HepG2 (cell line): ENCODE results near the gene PKN2. TPM values are rescaled to one million over a fixed set of nuclear protein-coding genes. Genes with fewer than 3 reads are reported as not detected.

Source experiments
- ATAC-seq: fragments of 200-7000 bp; cut with Tn5 transposase; 3 replicates; pipeline ENCODE4 v1.9.1; 2020; ENCODE audit warnings: mild to moderate bottlenecking, moderate library complexity
- BruUV-seq: library from RNA; stranded (reverse); fragments of 400-500 nt; replicated peaks from 2 replicates; lab custom pipeline; 2021; lab: Mats Ljungman, UMichigan
- CTCF ChIA-PET: fragments of 300-600 bp; formaldehyde crosslinking; extraction: SDS; loops from one replicate; lab custom pipeline; 2021; ENCODE audit warnings: low total read pairs, inconsistent platforms, low intra/inter-chr PET ratio; lab: Yijun Ruan, JAX
- POLR2A ChIA-PET: fragments of 350-600 bp; sonication (Branson Sonifier 250); formaldehyde crosslinking; loops from one replicate; lab custom pipeline; 2020; ENCODE audit warnings: antibody characterized with exemption, inconsistent platforms; lab: Yijun Ruan, JAX
- DNase-seq: peaks from one replicate; pipeline ENCODE4 v3.0.0-alpha.2; 2015; ENCODE audit warnings: low spot score
- FAIRE-seq: peaks from 3 replicates; lab custom pipeline; 2011; peaks lifted over from hg19 to GRCh38; lab: Jason Lieb, UNC
- H2AFZ ChIP-seq: one replicate; pipeline ENCODE4 v1.6.1; 2011; ENCODE audit warnings: low read length, inconsistent platforms
- H3K27ac ChIP-seq: fragments of 300-600 bp; 3 replicates; pipeline ENCODE4 v1.8.0; 2011; ENCODE audit warnings: mixed run types, mild to moderate bottlenecking, mixed read lengths, low read length, inconsistent platforms; ENCODE audit not compliant: insufficient read depth; ENCODE audit errors: extremely low read length
- H3K27me3 ChIP-seq, 2 experiments: fragments of 200-600 bp in 1 of 2; 2 replicates in 1 of 2; 3 replicates in 1 of 2; pipeline versions ENCODE4 v1.6.0 to v1.8.0; 2011; ENCODE audit warnings: low read length in 2 of 2, mild to moderate bottlenecking in 2 of 2, moderate library complexity in 2 of 2, inconsistent platforms in 1 of 2; ENCODE audit not compliant: insufficient read depth in 2 of 2, control insufficient read depth in 1 of 2
- H3K36me3 ChIP-seq, 2 experiments: fragments of 200-600 bp in 1 of 2; replicated peaks in 1 of 2; 2 replicates in 1 of 2; 3 replicates in 1 of 2; pipeline versions ENCODE4 v1.5.1 to v1.8.0; 2011; ENCODE audit warnings: low read length in 2 of 2, inconsistent platforms in 1 of 2; ENCODE audit not compliant: insufficient read depth in 2 of 2, control insufficient read depth in 1 of 2
- H3K4me1 ChIP-seq: 2 replicates; pipeline ENCODE4 v1.5.1; 2012; ENCODE audit warnings: low read length, inconsistent platforms; ENCODE audit not compliant: insufficient read depth
- H3K4me2 ChIP-seq: 2 replicates; pipeline ENCODE4 v1.6.0; 2011; ENCODE audit warnings: low read depth, low read length, inconsistent platforms
- H3K4me3 ChIP-seq, 3 experiments: fragments of 200-600 bp in 1 of 3; sonication (generic), shearing (Covaris generic) in 1 of 3; replicated peaks in 1 of 3; 2 replicates each; pipeline ENCODE4 v1.5.1; 2011 to 2016; ENCODE audit warnings: low read length in 3 of 3, inconsistent platforms in 2 of 3, low read depth in 2 of 3, mild to moderate bottlenecking in 2 of 3, control low read depth in 1 of 3, mixed read lengths in 1 of 3; ENCODE audit not compliant: insufficient read depth in 1 of 3
- H3K79me2 ChIP-seq: one replicate; pipeline ENCODE4 v1.6.1; 2011; ENCODE audit warnings: low read length, inconsistent platforms; ENCODE audit not compliant: insufficient read depth
- H3K9ac ChIP-seq: 2 replicates; pipeline ENCODE4 v1.6.0; 2011; ENCODE audit warnings: mild to moderate bottlenecking, low read depth, low read length, inconsistent platforms; ENCODE audit not compliant: insufficient read depth
- H3K9me3 ChIP-seq: 2 replicates; pipeline ENCODE4 v1.5.1; 2012; ENCODE audit warnings: mild to moderate bottlenecking, low read length
- H4K20me1 ChIP-seq: 2 replicates; pipeline ENCODE4 v1.6.0; 2011; ENCODE audit warnings: inconsistent platforms, mild to moderate bottlenecking, low read length, moderate library complexity; ENCODE audit not compliant: insufficient read depth
- AHR ChIP-seq: IDR thresholded peaks from 2 replicates; pipeline ENCODE4 v1.6.1; 2018; ENCODE audit warnings: missing genetic modification reagents, missing compliant biosample characterization
- MIER3 ChIP-seq: IDR thresholded peaks from 2 replicates; pipeline ENCODE4 v1.6.1; 2016; ENCODE audit warnings: missing compliant biosample characterization, borderline replicate concordance
- PAF1 ChIP-seq: IDR thresholded peaks from 2 replicates; pipeline ENCODE4 v1.6.1; 2016; ENCODE audit warnings: missing genetic modification reagents, missing compliant biosample characterization
- TAF15 ChIP-seq: fragments of 200-400 bp; formaldehyde crosslinking; IDR thresholded peaks from one replicate; pipeline ENCODE4 v1.6.1; 2018; ENCODE audit warnings: mild to moderate bottlenecking, low read depth, low read length; ENCODE audit not compliant: poor library complexity, severe bottlenecking
- ZZZ3 ChIP-seq: sonication (generic); formaldehyde crosslinking; IDR thresholded peaks from 2 replicates; pipeline ENCODE4 v1.4.0; 2020; ENCODE audit warnings: missing genetic modification reagents, mild to moderate bottlenecking, borderline replicate concordance
- WGBS: methylation state at CpG from one replicate; pipeline ENCODE4 v1.1.6; 2017; ENCODE audit warnings: low lambda C conversion rate; 5-methylcytosine and 5-hydroxymethylcytosine counted together
- in situ Hi-C: cut with HindIII; loops from 2 replicates; pipeline ENCODE4 v1.10.0; 2017; ENCODE audit warnings: low pct_unique_long_range_greater_than_20kb; ENCODE audit not compliant: extremely low pct_ligation_motif_present
- intact Hi-C: fragments of 100-400 bp; cut with micrococcal nuclease; formaldehyde crosslinking; loops from one replicate; pipeline ENCODE4 v1.10.0; 2022; ENCODE audit not compliant: unreplicated experiment
- polyA plus RNA-seq, 8 experiments: library from polyadenylated mRNA; depleted of rRNA in 3 of 8; stranded (reverse) in 7 of 8; unstranded in 1 of 8; fragments of >200 nt; fragmentation: Illumina TruSeq in 4 of 8; extraction: Trizol in 4 of 8; gene quantifications; 2 replicates each; pipeline versions ENCODE4 v1.2.1 to v1.2.3, GENCODE V29; 2011 to 2016; ENCODE audit warnings: low read depth in 4 of 8, missing spikeins in 1 of 8, mixed read lengths in 1 of 8; ENCODE audit not compliant: insufficient read depth in 1 of 8
- total RNA-seq, 5 experiments: library from RNA; depleted of rRNA; stranded (reverse); fragments of >200 nt; fragmentation: Illumina TruSeq; extraction: Trizol; gene quantifications; 2 replicates each; pipeline ENCODE4 v1.2.3, GENCODE V29; 2016; ENCODE audit warnings: low read depth in 1 of 5
- TF ChIP-seq, protein P1 (sequence below): sonication (generic); formaldehyde crosslinking; IDR thresholded peaks from 2 replicates; pipeline ENCODE4 v1.5.0; 2020; ENCODE audit warnings: mild to moderate bottlenecking, missing genetic modification reagents
- TF ChIP-seq, protein P2 (sequence below), 2 experiments: sonication (generic) in 1 of 2; formaldehyde crosslinking in 1 of 2; IDR thresholded peaks; 2 replicates each; pipeline versions ENCODE4 v1.4.0 to v1.6.1; 2016 to 2020; ENCODE audit warnings: borderline replicate concordance in 1 of 2, low read depth in 1 of 2, mild to moderate bottlenecking in 1 of 2, missing genetic modification reagents in 1 of 2
- TF ChIP-seq, protein P3 (sequence below): sonication (generic); formaldehyde crosslinking; IDR thresholded peaks from 2 replicates; pipeline ENCODE4 v1.4.0; 2020; ENCODE audit warnings: missing genetic modification reagents, low read depth, mild to moderate bottlenecking, borderline replicate concordance

The PKN2 gene
- total and polyA plus RNA-seq, 2 of the 13 experiments (the other 11 are each of a cell fraction or from before 2014, with no cell fraction given), result 17.0 to 29.4 TPM

DNA sequence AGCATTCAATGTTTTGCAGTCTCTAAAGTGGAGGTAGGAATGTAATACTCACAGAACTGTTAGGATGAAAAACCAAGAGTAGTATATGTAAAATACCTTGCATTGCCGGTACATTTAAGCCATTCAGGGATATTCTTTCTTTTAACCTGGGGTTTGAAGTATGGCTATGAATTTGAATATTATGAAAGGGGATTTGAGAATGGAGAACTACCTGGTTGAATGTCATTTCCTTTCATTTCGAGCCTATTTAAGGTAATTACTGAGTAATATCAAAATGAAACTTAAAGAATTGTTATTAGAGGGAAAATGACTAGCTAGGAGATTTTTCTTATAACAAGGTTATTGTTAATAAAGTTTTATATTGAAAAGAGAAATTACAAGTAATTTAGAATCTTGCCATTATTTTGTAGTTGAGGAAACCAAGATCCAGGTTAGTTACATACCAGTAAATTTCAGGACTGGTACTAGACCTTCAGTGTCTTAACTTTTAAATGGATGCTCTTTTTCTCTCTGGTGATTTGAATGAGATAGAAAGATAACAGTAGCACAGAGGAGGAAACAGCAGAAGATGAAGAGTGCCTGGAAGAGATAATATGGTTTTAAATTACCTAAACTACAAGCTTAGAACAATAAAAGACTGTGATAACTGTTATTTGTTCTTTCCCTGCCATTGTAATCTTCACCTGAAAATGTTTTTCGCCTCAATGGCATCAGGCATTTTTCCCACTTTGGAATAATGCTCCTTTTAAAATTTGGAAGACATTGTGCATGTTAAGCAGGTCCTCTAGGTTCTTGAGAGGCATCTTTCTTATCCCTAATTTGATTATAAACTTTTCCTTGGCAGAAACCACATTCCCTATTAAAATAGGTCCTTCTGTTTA is 103.2 kb downstream of the PKN2 start:
- Histone ChIP-seq H3K9me3 (no peaks in the 10 kb centered on the region), H3K4me2 (no peak overlapping the region), H3K27ac (no peak overlapping the region), H4K20me1 (no peaks in the 10 kb centered on the region), H3K36me3 (peaks cover 8 to 42% of the 10 kb centered on the region in 2 experiments), H3K79me2 (no peaks in the 10 kb centered on the region), H3K4me3 (no peak overlapping the region), H3K9ac (no peak overlapping the region), H3K4me1 (no peaks in the 10 kb centered on the region), H3K27me3 (no peaks in the 10 kb centered on the region), H2AFZ (no peak overlapping the region)
- BruUV-seq, result no TSS peak
- intact Hi-C loops, result no loop called here
- TF ChIP-seq, protein P1, sequence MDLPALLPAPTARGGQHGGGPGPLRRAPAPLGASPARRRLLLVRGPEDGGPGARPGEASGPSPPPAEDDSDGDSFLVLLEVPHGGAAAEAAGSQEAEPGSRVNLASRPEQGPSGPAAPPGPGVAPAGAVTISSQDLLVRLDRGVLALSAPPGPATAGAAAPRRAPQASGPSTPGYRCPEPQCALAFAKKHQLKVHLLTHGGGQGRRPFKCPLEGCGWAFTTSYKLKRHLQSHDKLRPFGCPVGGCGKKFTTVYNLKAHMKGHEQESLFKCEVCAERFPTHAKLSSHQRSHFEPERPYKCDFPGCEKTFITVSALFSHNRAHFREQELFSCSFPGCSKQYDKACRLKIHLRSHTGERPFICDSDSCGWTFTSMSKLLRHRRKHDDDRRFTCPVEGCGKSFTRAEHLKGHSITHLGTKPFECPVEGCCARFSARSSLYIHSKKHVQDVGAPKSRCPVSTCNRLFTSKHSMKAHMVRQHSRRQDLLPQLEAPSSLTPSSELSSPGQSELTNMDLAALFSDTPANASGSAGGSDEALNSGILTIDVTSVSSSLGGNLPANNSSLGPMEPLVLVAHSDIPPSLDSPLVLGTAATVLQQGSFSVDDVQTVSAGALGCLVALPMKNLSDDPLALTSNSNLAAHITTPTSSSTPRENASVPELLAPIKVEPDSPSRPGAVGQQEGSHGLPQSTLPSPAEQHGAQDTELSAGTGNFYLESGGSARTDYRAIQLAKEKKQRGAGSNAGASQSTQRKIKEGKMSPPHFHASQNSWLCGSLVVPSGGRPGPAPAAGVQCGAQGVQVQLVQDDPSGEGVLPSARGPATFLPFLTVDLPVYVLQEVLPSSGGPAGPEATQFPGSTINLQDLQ (CRISPR knock-in tag), result no peak
- TF ChIP-seq TAF15, result no peak
- TF ChIP-seq PAF1, result no peak
- in situ Hi-C loops, result no loop called here
- ATAC-seq (no peak), FAIRE-seq (no peak), DNase-seq (no peak)
- POLR2A ChIA-PET, result no interaction called here
- 96% methylated on average over 3 of the region's 3 CpGs for WGBS
- CTCF ChIA-PET, result no interaction called here

DNA sequence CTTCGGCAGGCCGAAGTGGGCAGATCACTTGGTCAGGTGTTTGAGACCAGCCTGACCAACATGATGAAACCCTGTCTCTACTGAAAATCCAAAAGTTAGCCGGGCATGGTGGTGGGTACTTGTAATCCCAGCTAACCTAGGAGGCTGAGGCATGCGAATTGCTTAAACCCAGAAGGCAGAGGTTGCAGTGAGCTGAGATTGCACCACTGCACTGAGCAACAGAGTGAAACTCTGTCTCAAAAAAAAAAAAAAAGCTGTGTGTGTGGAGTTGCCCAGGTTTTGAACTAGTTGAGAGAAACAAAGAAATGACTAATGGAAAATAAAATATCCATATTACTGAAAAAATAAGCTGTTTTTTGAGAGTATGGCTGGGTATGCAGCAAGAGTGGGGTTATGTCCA is 107.1 kb downstream of the PKN2 start:
- ATAC-seq, result no peak
- in situ Hi-C loops, result no loop called here
- 94% methylated on average over 4 of the region's 4 CpGs for WGBS
- Histone ChIP-seq H3K9me3 (no peaks in the 10 kb centered on the region), H4K20me1 (no peaks in the 10 kb centered on the region), H3K27ac (no peak overlapping the region), H3K4me3 (no peak overlapping the region), H3K9ac (no peak overlapping the region), H3K27me3 (no peaks in the 10 kb centered on the region), H3K4me2 (no peak overlapping the region), H3K4me1 (no peaks in the 10 kb centered on the region), H2AFZ (no peak overlapping the region), H3K36me3 (peaks cover 0 to 39% of the 10 kb centered on the region in 2 experiments; a peak in 3 of 5 replicates), H3K79me2 (no peaks in the 10 kb centered on the region)
- BruUV-seq, result no TSS peak
- intact Hi-C loops, result no loop called here
- ChIA-PET POLR2A (no interaction called here), CTCF (no interaction called here)
- FAIRE-seq, result no peak
- DNase-seq, result no peak
- TF ChIP-seq, protein P2, sequence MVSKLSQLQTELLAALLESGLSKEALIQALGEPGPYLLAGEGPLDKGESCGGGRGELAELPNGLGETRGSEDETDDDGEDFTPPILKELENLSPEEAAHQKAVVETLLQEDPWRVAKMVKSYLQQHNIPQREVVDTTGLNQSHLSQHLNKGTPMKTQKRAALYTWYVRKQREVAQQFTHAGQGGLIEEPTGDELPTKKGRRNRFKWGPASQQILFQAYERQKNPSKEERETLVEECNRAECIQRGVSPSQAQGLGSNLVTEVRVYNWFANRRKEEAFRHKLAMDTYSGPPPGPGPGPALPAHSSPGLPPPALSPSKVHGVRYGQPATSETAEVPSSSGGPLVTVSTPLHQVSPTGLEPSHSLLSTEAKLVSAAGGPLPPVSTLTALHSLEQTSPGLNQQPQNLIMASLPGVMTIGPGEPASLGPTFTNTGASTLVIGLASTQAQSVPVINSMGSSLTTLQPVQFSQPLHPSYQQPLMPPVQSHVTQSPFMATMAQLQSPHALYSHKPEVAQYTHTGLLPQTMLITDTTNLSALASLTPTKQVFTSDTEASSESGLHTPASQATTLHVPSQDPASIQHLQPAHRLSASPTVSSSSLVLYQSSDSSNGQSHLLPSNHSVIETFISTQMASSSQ (IDR thresholded peaks at IDR 0.05; ENCODE audit: low read depth), result no peak
- TF ChIP-seq, protein P2 (CRISPR knock-in tag; IDR thresholded peaks at IDR 0.05; ENCODE audit: borderline replicate concordance), result no peak
- TF ChIP-seq MIER3 (CRISPR knock-in tag) (no peak), AHR (CRISPR knock-in tag) (no peak), ZZZ3 (no peak)
- TF ChIP-seq, protein P3, sequence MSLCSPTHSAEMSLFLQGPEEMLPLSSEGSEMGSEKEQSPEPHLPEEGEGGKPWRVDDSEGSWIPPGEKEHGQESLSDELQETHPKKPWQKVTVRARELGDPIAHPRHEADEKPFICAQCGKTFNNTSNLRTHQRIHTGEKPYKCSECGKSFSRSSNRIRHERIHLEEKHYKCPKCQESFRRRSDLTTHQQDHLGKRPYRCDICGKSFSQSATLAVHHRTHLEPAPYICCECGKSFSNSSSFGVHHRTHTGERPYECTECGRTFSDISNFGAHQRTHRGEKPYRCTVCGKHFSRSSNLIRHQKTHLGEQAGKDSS (CRISPR knock-in tag), result no peak
